ENCODE measurements around the gene MINDY3. TPM values are rescaled to one million over a fixed set of nuclear protein-coding genes. Genes with fewer than 3 reads are reported as not detected.

MINDY3 gene
- total RNA-seq, 1 donor from 2014 or later = 28.5 TPM

DNA sequence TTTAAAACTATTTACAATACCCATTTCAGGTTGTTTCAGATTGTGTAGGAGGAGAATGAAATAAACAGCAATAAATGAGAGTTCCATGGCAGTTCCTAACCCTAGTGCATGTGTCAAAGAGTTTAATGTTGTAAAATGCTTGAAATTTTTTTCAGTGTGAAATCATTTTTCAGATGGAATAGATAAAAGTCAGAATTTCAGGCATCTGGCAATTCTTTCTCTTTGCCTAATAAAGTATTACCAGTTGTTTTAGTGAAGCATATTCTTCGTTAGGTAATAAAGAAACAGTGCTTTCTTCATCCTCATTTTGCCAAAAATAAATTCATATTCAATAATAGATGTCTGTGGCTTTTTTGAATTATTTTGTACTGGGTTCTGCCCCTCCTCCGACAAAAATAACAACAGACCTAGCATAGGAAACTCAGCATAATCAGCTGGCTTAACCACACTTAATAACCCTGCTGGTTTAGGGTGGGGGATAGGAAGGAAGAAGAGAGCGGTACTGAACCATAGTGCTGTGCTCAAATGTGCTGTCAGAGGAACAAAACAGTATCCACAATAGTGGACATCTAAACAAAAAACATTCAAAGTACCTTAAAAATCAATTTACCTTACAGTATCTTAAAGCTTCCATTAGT is 39.1 kb downstream of the MINDY3 start:
- no peak for DNase-seq (ENCODE audit: extremely low spot score, unreplicated experiment)
- H3K36me3 Mint-ChIP-seq (ENCODE audit: unreplicated experiment) = peaks cover 31% of the 10 kb centered on the region
- no peak for TF ChIP-seq CTCF (IDR thresholded peaks at IDR 0.05)
- peaks cover 7% of the 10 kb centered on the region for H3K4me1 Mint-ChIP-seq (ENCODE audit: unreplicated experiment)
- no peaks in the 10 kb centered on the region for H3K9me3 Mint-ChIP-seq (ENCODE audit: unreplicated experiment)
- no peaks in the 10 kb centered on the region for H3K27me3 Mint-ChIP-seq (ENCODE audit: unreplicated experiment)
- no peak overlapping the region for H3K27ac Mint-ChIP-seq (ENCODE audit: unreplicated experiment)
- H3K4me3 Mint-ChIP-seq (ENCODE audit: unreplicated experiment) = no peak overlapping the region

- no peak for DNase-seq (ENCODE audit: extremely low spot score, unreplicated experiment)
- no peak for TF ChIP-seq CTCF (IDR thresholded peaks at IDR 0.05)
- Mint-ChIP-seq H3K36me3 (ENCODE audit: unreplicated experiment) (peaks cover 35% of the 10 kb centered on the region), H3K9me3 (ENCODE audit: unreplicated experiment) (no peaks in the 10 kb centered on the region), H3K27me3 (ENCODE audit: unreplicated experiment) (no peaks in the 10 kb centered on the region), H3K4me1 (ENCODE audit: unreplicated experiment) (peaks cover 7% of the 10 kb centered on the region), H3K4me3 (ENCODE audit: unreplicated experiment) (no peak overlapping the region), H3K27ac (ENCODE audit: unreplicated experiment) (no peak overlapping the region)
These were observed 42.8 kb downstream of the MINDY3 start for GRCh38 chr10:15817409-15818046.

- peaks cover 39% of the 10 kb centered on the region for H3K36me3 Mint-ChIP-seq (ENCODE audit: unreplicated experiment)
- no peak overlapping the region for H3K27ac Mint-ChIP-seq (ENCODE audit: unreplicated experiment)
- H3K4me1 Mint-ChIP-seq (ENCODE audit: unreplicated experiment) = peaks cover 3% of the 10 kb centered on the region
- no peak overlapping the region for H3K4me3 Mint-ChIP-seq (ENCODE audit: unreplicated experiment)
- no peaks in the 10 kb centered on the region for H3K27me3 Mint-ChIP-seq (ENCODE audit: unreplicated experiment)
- no peak for DNase-seq (ENCODE audit: extremely low spot score, unreplicated experiment)
- no peak for TF ChIP-seq CTCF (IDR thresholded peaks at IDR 0.05)
- H3K9me3 Mint-ChIP-seq (ENCODE audit: unreplicated experiment) = no peaks in the 10 kb centered on the region
These were observed 44.9 kb downstream of the MINDY3 start for GRCh38 chr10:15815242-15815885.

DNA sequence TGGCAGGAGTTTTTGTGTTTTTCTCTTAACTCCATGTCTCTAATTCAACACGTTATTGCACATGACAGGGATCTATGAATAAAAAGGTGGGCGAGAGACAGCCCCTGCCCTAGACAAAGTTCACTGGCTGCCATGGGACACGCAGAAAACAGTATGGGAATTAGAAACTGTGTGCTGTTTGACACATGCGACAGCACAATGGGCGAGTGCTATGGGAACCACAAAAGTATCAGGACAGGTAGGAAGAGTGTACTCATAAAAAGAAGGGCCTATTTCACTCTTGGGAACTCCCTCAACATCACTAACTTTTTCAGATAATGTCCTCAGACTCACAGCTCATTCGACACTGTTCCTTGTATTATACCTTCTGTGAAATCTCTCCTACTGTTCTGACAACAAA is 45.7 kb downstream of the MINDY3 start:
- Mint-ChIP-seq H3K27ac (ENCODE audit: unreplicated experiment) (no peak overlapping the region), H3K4me1 (ENCODE audit: unreplicated experiment) (peaks cover 3% of the 10 kb centered on the region)

More for the DNA sequence above, 45.7 kb downstream of the MINDY3 start:
- no peak for DNase-seq (ENCODE audit: extremely low spot score, unreplicated experiment)
- Mint-ChIP-seq H3K36me3 (ENCODE audit: unreplicated experiment) (peaks cover 33% of the 10 kb centered on the region), H3K27me3 (ENCODE audit: unreplicated experiment) (no peaks in the 10 kb centered on the region), H3K4me3 (ENCODE audit: unreplicated experiment) (no peak overlapping the region), H3K9me3 (ENCODE audit: unreplicated experiment) (no peaks in the 10 kb centered on the region)
- TF ChIP-seq CTCF (IDR thresholded peaks at IDR 0.05) = no peak

Measured in osteocyte (in vitro differentiated cells).